Lung (tissue), 12 donors: ENCODE data around the gene KDM6B. TPM values are rescaled to one million over a fixed set of nuclear protein-coding genes. Genes with fewer than 3 reads are reported as not detected.

Source experiments
- ATAC-seq: fragments of 200-7000 bp; cut with Tn5 transposase; one replicate; pipeline ENCODE4 v1.9.1; 2020; ENCODE audit warnings: moderate number of reproducible peaks; ENCODE audit not compliant: insufficient read depth, low FRiP score
- DNase-seq, 3 donors: peaks; one replicate each; pipeline ENCODE4 v3.0.0-alpha.2; 2013 to 2017
- H3K27ac ChIP-seq, 2 donors: one replicate each; pipeline ENCODE4 v1.5.1; 2013; ENCODE audit warnings: mild to moderate bottlenecking in 2 of 2, moderate library complexity in 2 of 2, control low read depth in 1 of 2, inconsistent platforms in 1 of 2, low read depth in 1 of 2, low read length in 1 of 2
- H3K27me3 ChIP-seq, 3 donors: one replicate each; pipeline ENCODE4 v1.5.1; 2013; ENCODE audit warnings: low read length in 2 of 3; ENCODE audit not compliant: control insufficient read depth in 3 of 3, insufficient read depth in 3 of 3
- H3K36me3 ChIP-seq, 4 donors: one replicate each; pipeline ENCODE4 v1.5.1; 2013; ENCODE audit warnings: low read length in 4 of 4, mild to moderate bottlenecking in 1 of 4, moderate library complexity in 1 of 4; ENCODE audit not compliant: control insufficient read depth in 4 of 4, insufficient read depth in 4 of 4
- H3K4me1 ChIP-seq, 5 donors: one replicate each; pipeline ENCODE4 v1.5.1; 2013; ENCODE audit warnings: low read length in 5 of 5, mild to moderate bottlenecking in 2 of 5, moderate library complexity in 1 of 5; ENCODE audit not compliant: control insufficient read depth in 5 of 5, insufficient read depth in 5 of 5
- H3K4me3 ChIP-seq: one replicate; pipeline ENCODE4 v1.5.1; 2013; ENCODE audit warnings: mild to moderate bottlenecking, control low read depth, moderate library complexity
- H3K9ac ChIP-seq, 2 donors: one replicate each; pipeline ENCODE4 v1.5.1; 2013; ENCODE audit warnings: low read length in 2 of 2, control low read depth in 1 of 2; ENCODE audit not compliant: insufficient read depth in 1 of 2
- H3K9me3 ChIP-seq, 4 donors: one replicate each; pipeline ENCODE4 v1.5.1; 2013; ENCODE audit warnings: low read length in 3 of 4, mild to moderate bottlenecking in 1 of 4, moderate library complexity in 1 of 4; ENCODE audit not compliant: control insufficient read depth in 4 of 4, insufficient read depth in 3 of 4
- CTCF ChIP-seq: IDR thresholded peaks from 2 replicates; pipeline ENCODE4 v1.5.1; 2012; ENCODE audit warnings: mild to moderate bottlenecking; ENCODE audit errors: control extremely low read depth, extremely low read depth
- WGBS, 2 donors: extraction: QIAGEN DNeasy Blood & Tissue Kit; methylation state at CpG; one replicate each; pipeline ENCODE4 v1.1.7; 2013; 5-methylcytosine and 5-hydroxymethylcytosine counted together
- polyA plus RNA-seq, 2 donors: library from polyadenylated mRNA; stranded (reverse); fragments of 200-250 nt; gene quantifications; one replicate each; pipeline ENCODE4 v1.2.1, GENCODE V29; 2013
- total RNA-seq, 2 donors: library from RNA; depleted of rRNA in 1 of 2; stranded (reverse); fragments of >200 nt in 1 of 2; gene quantifications; one replicate each; pipeline ENCODE4 v1.2.1, GENCODE V29; 2014 to 2021
- donor health status: control.
- donor health status: control.
- donor health status: Bipolar disorder and iron deficiency.
- donor health status: healthy.
- donor health status: DM: yes; HTN: yes; CAD: no.

The KDM6B gene
- total and polyA plus RNA-seq, 4 donors = 21.0 to 52.9 (median 34.5) TPM

DNA sequence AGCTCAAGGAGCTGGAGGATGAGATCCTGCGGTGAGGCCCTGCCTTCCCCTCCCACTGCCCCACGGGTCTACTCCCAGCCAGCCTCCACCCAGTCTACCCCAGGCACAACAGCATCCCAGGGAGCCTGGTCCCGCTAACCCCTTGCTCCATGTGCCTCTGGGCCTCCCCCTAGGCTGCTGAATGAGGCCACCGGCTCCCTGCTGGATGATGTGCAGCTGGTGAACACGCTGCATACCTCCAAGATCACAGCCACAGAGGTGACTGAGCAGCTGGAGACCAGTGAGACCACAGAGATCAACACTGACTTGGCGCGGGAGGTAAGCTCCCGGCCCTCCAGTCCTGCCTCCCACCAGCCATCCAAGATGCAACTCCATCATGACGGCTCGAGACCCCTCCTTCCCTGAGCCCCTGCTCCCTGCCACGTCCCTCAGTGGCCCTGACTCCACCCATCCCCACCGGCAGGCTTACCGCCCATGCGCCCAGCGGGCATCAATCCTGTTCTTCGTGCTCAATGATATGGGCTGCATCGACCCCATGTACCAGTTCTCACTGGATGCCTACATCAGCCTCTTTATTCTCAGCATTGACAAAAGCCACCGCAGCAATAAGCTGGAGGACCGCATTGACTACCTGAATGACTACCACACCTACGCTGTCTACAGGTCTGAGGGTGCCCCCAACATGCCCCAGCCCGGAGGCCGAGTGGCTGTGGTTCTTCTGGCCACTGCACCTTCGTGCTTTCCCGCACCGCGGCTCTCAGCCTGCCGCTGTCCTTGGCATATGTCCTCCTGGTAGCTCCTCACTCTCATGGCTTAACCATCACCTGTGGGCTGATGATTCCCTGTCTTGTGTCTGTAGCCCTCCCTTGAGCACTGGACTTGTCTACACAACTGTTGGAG is 15.0 kb upstream of the KDM6B start:
- ATAC-seq = no peak
- H3K9me3 ChIP-seq = no peaks in the 10 kb centered on the region
- H3K4me3 ChIP-seq = no peak overlapping the region
- H3K4me1 ChIP-seq = no peaks in the 10 kb centered on the region
- no peaks in the 10 kb centered on the region for H3K27me3 ChIP-seq
- no peak for TF ChIP-seq CTCF
- H3K9ac ChIP-seq = no peak overlapping the region
- WGBS, 2 donors = 91 to 92% methylated on average over 27 of the region's 27 CpGs
- H3K27ac ChIP-seq = no peak overlapping the region
- no peak for DNase-seq
- no peaks in the 10 kb centered on the region for H3K36me3 ChIP-seq

- Histone ChIP-seq H3K9ac (no peak overlapping the region), H3K4me3 (no peak overlapping the region), H3K36me3 (no peaks in the 10 kb centered on the region), H3K9me3 (no peaks in the 10 kb centered on the region), H3K4me1 (no peaks in the 10 kb centered on the region), H3K27ac (no peak overlapping the region), H3K27me3 (peaks cover 0 to 2% (median 0%) of the 10 kb centered on the region in 3 donors)
- whole genome bisulfite sequencing, 2 donors = 84 to 98% methylated on average over 5 of the region's 5 CpGs
- ATAC-seq (no peak), DNase-seq (no peak)
- TF ChIP-seq CTCF = no peak
Observed at GRCh38 chr17:7820231-7820630, 13.8 kb upstream of the KDM6B start.

DNA sequence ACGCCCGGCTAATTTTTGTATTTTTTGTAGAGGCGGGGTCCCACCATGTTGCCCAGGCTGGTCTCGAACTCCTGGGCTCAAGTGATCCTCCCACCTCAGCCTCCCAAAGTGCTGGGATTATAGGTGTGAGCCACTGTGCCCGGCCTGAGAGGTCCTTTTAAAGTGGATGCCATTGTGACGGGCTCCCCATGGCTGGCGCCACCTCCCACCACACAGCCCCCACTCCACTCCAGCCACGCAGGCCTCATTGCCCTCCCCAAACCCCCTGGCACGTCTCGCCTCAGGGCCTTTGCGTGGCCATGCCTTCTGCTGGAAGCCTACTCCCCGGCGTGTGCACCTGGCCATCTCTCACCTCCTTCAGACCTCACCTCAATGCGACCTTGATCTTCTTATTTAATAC is 11.9 kb upstream of the KDM6B start:
- DNase-seq (no peak), ATAC-seq (no peak)
- H3K27ac ChIP-seq = no peak overlapping the region
- no peak for TF ChIP-seq CTCF
- no peak overlapping the region for H3K4me3 ChIP-seq
- H3K4me1 ChIP-seq = peaks cover 0 to 4% (median 0%) of the 10 kb centered on the region in 5 donors
- H3K27me3 ChIP-seq = peaks cover 0 to 4% (median 2%) of the 10 kb centered on the region in 3 donors
- H3K36me3 ChIP-seq = no peaks in the 10 kb centered on the region
- 79 to 84% methylated on average over 14 of the region's 14 CpGs for WGBS, 2 donors
- H3K9ac ChIP-seq = no peak overlapping the region
- no peaks in the 10 kb centered on the region for H3K9me3 ChIP-seq
